Prostate gland (tissue), 2 donors: ENCODE measurements around the gene WARS2.

Source experiments
- CTCF ChIP-seq, 4 experiments: fragments of 200-600 bp in 2 of 4; fragments of 450-650 bp in 2 of 4; sonication (generic) in 2 of 4; IDR thresholded peaks; 1 replicate in 3 of 4; 2 replicates in 1 of 4; pipeline ENCODE4 v1.5.1; 2016 to 2019; ENCODE audit warnings: antibody characterized with exemption in 4 of 4, mild to moderate bottlenecking in 2 of 4, moderate library complexity in 2 of 4
- POLR2A ChIP-seq: fragments of 450-650 bp; IDR thresholded peaks from one replicate; pipeline ENCODE4 v1.6.1; 2016; ENCODE audit warnings: antibody characterized with exemption, mild to moderate bottlenecking
- POLR2AphosphoS5 ChIP-seq: sonication (generic); formaldehyde crosslinking; IDR thresholded peaks from one replicate; pipeline ENCODE4 v1.6.1; 2017; ENCODE audit warnings: antibody characterized with exemption

- TF ChIP-seq CTCF (IDR thresholded peaks at IDR 0.05): no peak
- TF ChIP-seq POLR2A: no peak
- TF ChIP-seq POLR2AphosphoS5: no peak
These were observed 148.1 kb downstream of the WARS2 start for GRCh38 chr1:118992237-118992825.
